PFSK-1 (cell line): ENCODE results near the gene MYOF.

ENCODE experiments used
- REST ChIP-seq, 2 experiments: IDR thresholded peaks; 2 replicates each; pipeline versions ENCODE4 v1.6.1 to v1.8.0; 2011 to 2012; ENCODE audit warnings: low read depth in 2 of 2, low read length in 2 of 2, control low read depth in 1 of 2, inconsistent platforms in 1 of 2, mild to moderate bottlenecking in 1 of 2, moderate library complexity in 1 of 2; ENCODE audit not compliant: insufficient read depth in 1 of 2
- SIN3A ChIP-seq: IDR thresholded peaks from 2 replicates; pipeline ENCODE4 v1.6.1; 2012; ENCODE audit warnings: mild to moderate bottlenecking, low read length, moderate library complexity, borderline replicate concordance; ENCODE audit not compliant: insufficient read depth
- TAF1 ChIP-seq: IDR thresholded peaks from 2 replicates; pipeline ENCODE4 v1.6.1; 2012; ENCODE audit warnings: low read length, control low read depth, borderline replicate concordance; ENCODE audit not compliant: insufficient read depth

- TF ChIP-seq TAF1 (no peak), REST (IDR thresholded peaks at IDR 0.05; ENCODE audit: insufficient read depth in 1 of 2, low read depth in 2 of 2, low read length in 2 of 2) (no peak), SIN3A (no peak)
These were observed 215.3 kb downstream of the MYOF start for GRCh38 chr10:93266858-93267257.
